ENCODE measurements around the gene CCDC177. TPM values are rescaled to one million over a fixed set of nuclear protein-coding genes. Genes with fewer than 3 reads are reported as not detected.

Gene CCDC177
- total and polyA plus RNA-seq, 4 donors, result 0.08 TPM; not detected in 3

DNA sequence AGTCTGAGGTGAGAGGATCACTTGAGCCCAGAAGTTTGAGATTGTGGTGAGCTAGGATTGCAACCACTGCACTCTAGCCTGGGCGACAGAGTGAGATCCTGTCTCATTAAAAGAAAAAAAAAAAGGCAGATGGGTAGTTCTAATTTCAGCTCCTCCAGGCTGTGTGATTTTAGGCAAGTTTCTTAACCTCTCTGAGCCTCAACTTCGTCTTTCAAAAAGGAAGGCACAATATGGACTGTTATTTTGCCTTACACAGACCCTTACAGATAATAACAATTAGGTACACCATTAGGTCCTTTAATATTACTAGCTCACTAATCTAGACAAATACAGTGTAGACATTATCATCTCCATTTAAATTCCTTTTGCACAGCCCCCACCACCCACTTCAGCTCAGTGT is 4.8 kb upstream of the CCDC177 start:
- DNase-seq (ENCODE audit: low spot score), result no peak
- 91% methylated on average over 2 of the region's 2 CpGs for WGBS
- no peaks in the 10 kb centered on the region for H3K27me3 ChIP-seq (ENCODE audit: control insufficient read depth in 4 of 4, insufficient read depth in 4 of 4, low read length in 3 of 4)
- peak overlapping the region; percentile 63 to 64 for H3K27ac ChIP-seq (ENCODE audit: low read depth in 1 of 2, low read length in 2 of 2)
- H3K4me3 ChIP-seq (ENCODE audit: low read depth in 1 of 3, low read length in 3 of 3), result no peak overlapping the region
- no peaks in the 10 kb centered on the region for H3K9me3 ChIP-seq (ENCODE audit: control insufficient read depth in 4 of 4, low read length in 3 of 4)
- H3K36me3 ChIP-seq (ENCODE audit: control insufficient read depth in 4 of 4, insufficient read depth in 3 of 4, low read depth in 1 of 4, low read length in 3 of 4), result no peaks in the 10 kb centered on the region
- H3K4me1 ChIP-seq (ENCODE audit: control insufficient read depth in 4 of 4, insufficient read depth in 4 of 4, low read length in 3 of 4), result peaks cover 0 to 7% (median 4%) of the 10 kb centered on the region in 4 donors
- H3K9ac ChIP-seq (ENCODE audit: low read depth in 1 of 2, low read length in 2 of 2), result no peak overlapping the region
- TF ChIP-seq JUND (IDR thresholded peaks at IDR 0.05), result no peak
- no peak for TF ChIP-seq FOXA1 (IDR thresholded peaks at IDR 0.05)
- no peak for TF ChIP-seq GABPA (IDR thresholded peaks at IDR 0.05 in 1 of 2, conservative IDR thresholded peaks at IDR 0.05 in 1 of 2)
- TF ChIP-seq, protein P1, sequence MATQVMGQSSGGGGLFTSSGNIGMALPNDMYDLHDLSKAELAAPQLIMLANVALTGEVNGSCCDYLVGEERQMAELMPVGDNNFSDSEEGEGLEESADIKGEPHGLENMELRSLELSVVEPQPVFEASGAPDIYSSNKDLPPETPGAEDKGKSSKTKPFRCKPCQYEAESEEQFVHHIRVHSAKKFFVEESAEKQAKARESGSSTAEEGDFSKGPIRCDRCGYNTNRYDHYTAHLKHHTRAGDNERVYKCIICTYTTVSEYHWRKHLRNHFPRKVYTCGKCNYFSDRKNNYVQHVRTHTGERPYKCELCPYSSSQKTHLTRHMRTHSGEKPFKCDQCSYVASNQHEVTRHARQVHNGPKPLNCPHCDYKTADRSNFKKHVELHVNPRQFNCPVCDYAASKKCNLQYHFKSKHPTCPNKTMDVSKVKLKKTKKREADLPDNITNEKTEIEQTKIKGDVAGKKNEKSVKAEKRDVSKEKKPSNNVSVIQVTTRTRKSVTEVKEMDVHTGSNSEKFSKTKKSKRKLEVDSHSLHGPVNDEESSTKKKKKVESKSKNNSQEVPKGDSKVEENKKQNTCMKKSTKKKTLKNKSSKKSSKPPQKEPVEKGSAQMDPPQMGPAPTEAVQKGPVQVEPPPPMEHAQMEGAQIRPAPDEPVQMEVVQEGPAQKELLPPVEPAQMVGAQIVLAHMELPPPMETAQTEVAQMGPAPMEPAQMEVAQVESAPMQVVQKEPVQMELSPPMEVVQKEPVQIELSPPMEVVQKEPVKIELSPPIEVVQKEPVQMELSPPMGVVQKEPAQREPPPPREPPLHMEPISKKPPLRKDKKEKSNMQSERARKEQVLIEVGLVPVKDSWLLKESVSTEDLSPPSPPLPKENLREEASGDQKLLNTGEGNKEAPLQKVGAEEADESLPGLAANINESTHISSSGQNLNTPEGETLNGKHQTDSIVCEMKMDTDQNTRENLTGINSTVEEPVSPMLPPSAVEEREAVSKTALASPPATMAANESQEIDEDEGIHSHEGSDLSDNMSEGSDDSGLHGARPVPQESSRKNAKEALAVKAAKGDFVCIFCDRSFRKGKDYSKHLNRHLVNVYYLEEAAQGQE (IDR thresholded peaks at IDR 0.05), result no peak
- no peak for TF ChIP-seq RAD21 (IDR thresholded peaks at IDR 0.05)
- no peak for TF ChIP-seq RXRA (IDR thresholded peaks at IDR 0.05)
- TF ChIP-seq EGR1 (IDR thresholded peaks at IDR 0.05; ENCODE audit: low read depth in 2 of 2), result no peak
- TF ChIP-seq NR2F2 (IDR thresholded peaks at IDR 0.05), result no peak
- no peak for TF ChIP-seq TAF1 (conservative IDR thresholded peaks at IDR 0.05)
- no peak for TF ChIP-seq FOXA2 (IDR thresholded peaks at IDR 0.05)
- no peak for TF ChIP-seq SP1 (IDR thresholded peaks at IDR 0.05)
- no peak for TF ChIP-seq YY1 (IDR thresholded peaks at IDR 0.05)
- no peak for TF ChIP-seq HNF4A (conservative IDR thresholded peaks at IDR 0.05)

DNA sequence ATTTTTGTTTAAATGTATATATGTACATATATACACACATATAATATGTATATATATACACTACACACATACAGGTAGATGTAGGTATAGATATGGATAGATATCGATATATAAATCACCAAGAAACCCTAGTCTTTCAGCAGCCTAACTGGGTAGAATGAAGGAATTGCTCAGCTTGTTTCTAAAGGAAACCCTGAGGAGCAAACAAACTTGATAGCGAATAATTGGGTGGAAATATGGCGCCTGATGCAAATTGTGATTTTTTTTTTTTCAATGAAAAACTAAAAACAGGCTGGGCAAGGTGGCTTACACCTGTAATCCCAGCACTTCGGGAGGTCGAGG is 254 bp upstream of the CCDC177 start:
- Histone ChIP-seq H3K4me3 (ENCODE audit: low read depth in 1 of 3, low read length in 3 of 3) (no peak overlapping the region), H3K4me1 (ENCODE audit: control insufficient read depth in 4 of 4, insufficient read depth in 4 of 4, low read length in 3 of 4) (peaks cover 8 to 33% (median 16%) of the 10 kb centered on the region in 4 donors), H3K9me3 (ENCODE audit: control insufficient read depth in 4 of 4, low read length in 3 of 4) (no peaks in the 10 kb centered on the region), H3K27ac (ENCODE audit: low read depth in 1 of 2, low read length in 2 of 2) (no peak overlapping the region), H3K27me3 (ENCODE audit: control insufficient read depth in 4 of 4, insufficient read depth in 4 of 4, low read length in 3 of 4) (peaks cover 0 to 16% (median 7%) of the 10 kb centered on the region in 4 donors), H3K9ac (ENCODE audit: low read depth in 1 of 2, low read length in 2 of 2) (no peak overlapping the region), H3K36me3 (ENCODE audit: control insufficient read depth in 4 of 4, insufficient read depth in 3 of 4, low read depth in 1 of 4, low read length in 3 of 4) (no peaks in the 10 kb centered on the region)
- 42% methylated on average over 5 of the region's 5 CpGs for WGBS
- TF ChIP-seq, protein P2, sequence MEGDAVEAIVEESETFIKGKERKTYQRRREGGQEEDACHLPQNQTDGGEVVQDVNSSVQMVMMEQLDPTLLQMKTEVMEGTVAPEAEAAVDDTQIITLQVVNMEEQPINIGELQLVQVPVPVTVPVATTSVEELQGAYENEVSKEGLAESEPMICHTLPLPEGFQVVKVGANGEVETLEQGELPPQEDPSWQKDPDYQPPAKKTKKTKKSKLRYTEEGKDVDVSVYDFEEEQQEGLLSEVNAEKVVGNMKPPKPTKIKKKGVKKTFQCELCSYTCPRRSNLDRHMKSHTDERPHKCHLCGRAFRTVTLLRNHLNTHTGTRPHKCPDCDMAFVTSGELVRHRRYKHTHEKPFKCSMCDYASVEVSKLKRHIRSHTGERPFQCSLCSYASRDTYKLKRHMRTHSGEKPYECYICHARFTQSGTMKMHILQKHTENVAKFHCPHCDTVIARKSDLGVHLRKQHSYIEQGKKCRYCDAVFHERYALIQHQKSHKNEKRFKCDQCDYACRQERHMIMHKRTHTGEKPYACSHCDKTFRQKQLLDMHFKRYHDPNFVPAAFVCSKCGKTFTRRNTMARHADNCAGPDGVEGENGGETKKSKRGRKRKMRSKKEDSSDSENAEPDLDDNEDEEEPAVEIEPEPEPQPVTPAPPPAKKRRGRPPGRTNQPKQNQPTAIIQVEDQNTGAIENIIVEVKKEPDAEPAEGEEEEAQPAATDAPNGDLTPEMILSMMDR (IDR thresholded peaks at IDR 0.05; ENCODE audit: low read depth, low read length, missing input control), result no peak
- TF ChIP-seq RAD21 (IDR thresholded peaks at IDR 0.05) (no peak), JUND (IDR thresholded peaks at IDR 0.05) (no peak), EGR1 (IDR thresholded peaks at IDR 0.05; ENCODE audit: low read depth in 2 of 2) (no peak), FOXA1 (IDR thresholded peaks at IDR 0.05) (no peak), FOXA2 (IDR thresholded peaks at IDR 0.05) (no peak), TAF1 (conservative IDR thresholded peaks at IDR 0.05) (no peak), HNF4G (IDR thresholded peaks at IDR 0.05) (no peak), NR2F2 (IDR thresholded peaks at IDR 0.05) (no peak)
- TF ChIP-seq, protein P1 (IDR thresholded peaks at IDR 0.05), result no peak
- TF ChIP-seq, protein P3, sequence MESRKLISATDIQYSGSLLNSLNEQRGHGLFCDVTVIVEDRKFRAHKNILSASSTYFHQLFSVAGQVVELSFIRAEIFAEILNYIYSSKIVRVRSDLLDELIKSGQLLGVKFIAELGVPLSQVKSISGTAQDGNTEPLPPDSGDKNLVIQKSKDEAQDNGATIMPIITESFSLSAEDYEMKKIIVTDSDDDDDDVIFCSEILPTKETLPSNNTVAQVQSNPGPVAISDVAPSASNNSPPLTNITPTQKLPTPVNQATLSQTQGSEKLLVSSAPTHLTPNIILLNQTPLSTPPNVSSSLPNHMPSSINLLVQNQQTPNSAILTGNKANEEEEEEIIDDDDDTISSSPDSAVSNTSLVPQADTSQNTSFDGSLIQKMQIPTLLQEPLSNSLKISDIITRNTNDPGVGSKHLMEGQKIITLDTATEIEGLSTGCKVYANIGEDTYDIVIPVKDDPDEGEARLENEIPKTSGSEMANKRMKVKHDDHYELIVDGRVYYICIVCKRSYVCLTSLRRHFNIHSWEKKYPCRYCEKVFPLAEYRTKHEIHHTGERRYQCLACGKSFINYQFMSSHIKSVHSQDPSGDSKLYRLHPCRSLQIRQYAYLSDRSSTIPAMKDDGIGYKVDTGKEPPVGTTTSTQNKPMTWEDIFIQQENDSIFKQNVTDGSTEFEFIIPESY (IDR thresholded peaks at IDR 0.05), result no peak
- TF ChIP-seq, protein P4, sequence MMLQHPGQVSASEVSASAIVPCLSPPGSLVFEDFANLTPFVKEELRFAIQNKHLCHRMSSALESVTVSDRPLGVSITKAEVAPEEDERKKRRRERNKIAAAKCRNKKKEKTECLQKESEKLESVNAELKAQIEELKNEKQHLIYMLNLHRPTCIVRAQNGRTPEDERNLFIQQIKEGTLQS (IDR thresholded peaks at IDR 0.05), result no peak
- TF ChIP-seq, protein P5, sequence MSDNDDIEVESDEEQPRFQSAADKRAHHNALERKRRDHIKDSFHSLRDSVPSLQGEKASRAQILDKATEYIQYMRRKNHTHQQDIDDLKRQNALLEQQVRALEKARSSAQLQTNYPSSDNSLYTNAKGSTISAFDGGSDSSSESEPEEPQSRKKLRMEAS (IDR thresholded peaks at IDR 0.05), result no peak
- DNase-seq (ENCODE audit: low spot score), result no peak
